ENCODE results near the gene ITGAE. TPM values are rescaled to one million over a fixed set of nuclear protein-coding genes. Genes with fewer than 3 reads are reported as not detected.

ITGAE gene
- total RNA-seq, 2 donors from 2014 or later, result 21.8 to 34.3 TPM

GRCh38 chr17:3724378-3725077 is 76.5 kb downstream of the ITGAE start:
- Histone ChIP-seq H3K27ac (ENCODE audit: low read depth, low read length) (no peak overlapping the region), H3K9me3 (ENCODE audit: control insufficient read depth, low read length) (no peaks in the 10 kb centered on the region), H3K36me3 (ENCODE audit: control insufficient read depth, insufficient read depth, low read length) (peaks cover 30% of the 10 kb centered on the region), H3K27me3 (ENCODE audit: control insufficient read depth, insufficient read depth, low read length, poor library complexity, severe bottlenecking) (no peaks in the 10 kb centered on the region), H3K4me1 (ENCODE audit: control insufficient read depth, insufficient read depth, low read length) (peaks cover 3% of the 10 kb centered on the region), H3K4me3 (ENCODE audit: low read length) (peak overlapping the region; percentile 92), H3K9ac (ENCODE audit: extremely low read depth, low read length, poor library complexity, severe bottlenecking) (peak overlapping the region; percentile 66)
- no peak for TF ChIP-seq CTCF (conservative IDR thresholded peaks at IDR 0.05)
- 20 to 21% methylated on average over 10 to 27 of the region's 27 CpGs for WGBS, 2 experiments (ENCODE audit: insufficient coverage in 1 of 2, insufficient read length in 1 of 2)
- H3K27ac Mint-ChIP-seq, result peak overlapping the region; percentile 68
- peaks cover 42% of the 10 kb centered on the region for H3K36me3 Mint-ChIP-seq (ENCODE audit: low read depth)
- H3K4me3 Mint-ChIP-seq, result peak overlapping the region; percentile 80
- DNase-seq, result no peak
- H3K9me3 Mint-ChIP-seq, result no peaks in the 10 kb centered on the region
- no peaks in the 10 kb centered on the region for H3K27me3 Mint-ChIP-seq (ENCODE audit: insufficient read depth)
- peaks cover 17% of the 10 kb centered on the region for H3K4me1 Mint-ChIP-seq

GRCh38 chr17:3723556-3724377 is 77.2 kb downstream of the ITGAE start, which contains the start of gene HASPIN:
Gene HASPIN (plus strand): TSS chr17:3723903. CDS start chr17:3723936, 33 bp downstream.
- Histone ChIP-seq H3K4me1 (ENCODE audit: control insufficient read depth, insufficient read depth, low read length) (peaks cover 3% of the 10 kb centered on the region), H3K9me3 (ENCODE audit: control insufficient read depth, low read length) (no peaks in the 10 kb centered on the region), H3K36me3 (ENCODE audit: control insufficient read depth, insufficient read depth, low read length) (peaks cover 28% of the 10 kb centered on the region), H3K9ac (ENCODE audit: extremely low read depth, low read length, poor library complexity, severe bottlenecking) (peak within 1 kb of the TSS; percentile 66), H3K27ac (ENCODE audit: low read depth, low read length) (no peak within 1 kb of the TSS), H3K27me3 (ENCODE audit: control insufficient read depth, insufficient read depth, low read length, poor library complexity, severe bottlenecking) (no peaks in the 10 kb centered on the region), H3K4me3 (ENCODE audit: low read length) (peak within 1 kb of the TSS; percentile 92)
- peak; percentile 71 for TF ChIP-seq CTCF (conservative IDR thresholded peaks at IDR 0.05)
- Mint-ChIP-seq H3K4me3 (peak within 1 kb of the TSS; percentile 80), H3K27me3 (ENCODE audit: insufficient read depth) (no peaks in the 10 kb centered on the region), H3K27ac (peak within 1 kb of the TSS; percentile 96), H3K4me1 (peaks cover 17% of the 10 kb centered on the region), H3K36me3 (ENCODE audit: low read depth) (peaks cover 39% of the 10 kb centered on the region), H3K9me3 (no peaks in the 10 kb centered on the region)
- DNase-seq, result peak; percentile 98
- 0% methylated on average over 34 to 98 of the region's 98 CpGs for WGBS, 2 experiments (ENCODE audit: insufficient coverage in 1 of 2, insufficient read length in 1 of 2)

GRCh38 chr17:3723188-3723555 is 77.8 kb downstream of the ITGAE start:
- Histone ChIP-seq H3K4me1 (ENCODE audit: control insufficient read depth, insufficient read depth, low read length) (peaks cover 3% of the 10 kb centered on the region), H3K9ac (ENCODE audit: extremely low read depth, low read length, poor library complexity, severe bottlenecking) (peak overlapping the region; percentile 66), H3K9me3 (ENCODE audit: control insufficient read depth, low read length) (no peaks in the 10 kb centered on the region), H3K27ac (ENCODE audit: low read depth, low read length) (no peak overlapping the region), H3K36me3 (ENCODE audit: control insufficient read depth, insufficient read depth, low read length) (peaks cover 33% of the 10 kb centered on the region), H3K27me3 (ENCODE audit: control insufficient read depth, insufficient read depth, low read length, poor library complexity, severe bottlenecking) (no peaks in the 10 kb centered on the region), H3K4me3 (ENCODE audit: low read length) (peak overlapping the region; percentile 92)
- no peaks in the 10 kb centered on the region for H3K9me3 Mint-ChIP-seq
- peaks cover 43% of the 10 kb centered on the region for H3K36me3 Mint-ChIP-seq (ENCODE audit: low read depth)
- peak overlapping the region; percentile 80 for H3K4me3 Mint-ChIP-seq
- TF ChIP-seq CTCF (conservative IDR thresholded peaks at IDR 0.05), result no peak
- no peaks in the 10 kb centered on the region for H3K27me3 Mint-ChIP-seq (ENCODE audit: insufficient read depth)
- WGBS, 2 experiments (ENCODE audit: insufficient coverage in 1 of 2, insufficient read length in 1 of 2), result 10 to 13% methylated on average over 13 of the region's 13 CpGs
- peaks cover 17% of the 10 kb centered on the region for H3K4me1 Mint-ChIP-seq
- peak overlapping the region; percentile 96 for H3K27ac Mint-ChIP-seq
- DNase-seq, result no peak
